Ascending aorta (tissue), 2 donors: Measurements from ENCODE around the gene FHAD1. TPM values are rescaled to one million over a fixed set of nuclear protein-coding genes. Genes with fewer than 3 reads are reported as not detected.

Experiments
- DNase-seq, 2 donors: peaks; one replicate each; pipeline ENCODE4 v3.0.0-alpha.2; 2019; ENCODE audit warnings: low spot score in 2 of 2
- H3K27ac ChIP-seq, 2 donors: fragments of 200-600 bp; sonication (generic); one replicate each; pipeline ENCODE4 v1.5.1; 2016 to 2017; ENCODE audit warnings: mild to moderate bottlenecking in 1 of 2
- H3K27me3 ChIP-seq: fragments of 200-600 bp; sonication (generic); one replicate; pipeline ENCODE4 v1.5.1; 2017
- H3K36me3 ChIP-seq, 2 donors: fragments of 200-600 bp; sonication (generic); one replicate each; pipeline ENCODE4 v1.5.1; 2016
- H3K4me1 ChIP-seq, 2 donors: fragments of 200-600 bp; sonication (generic); one replicate each; pipeline ENCODE4 v1.5.1; 2016 to 2017; ENCODE audit warnings: mild to moderate bottlenecking in 1 of 2
- H3K4me3 ChIP-seq, 2 donors: fragments of 200-600 bp; sonication (generic); one replicate each; pipeline ENCODE4 v1.5.1; 2016 to 2017; ENCODE audit warnings: mild to moderate bottlenecking in 1 of 2
- H3K9me3 ChIP-seq, 2 donors: fragments of 200-600 bp; sonication (generic); one replicate each; pipeline ENCODE4 v1.5.1; 2016
- CTCF ChIP-seq, 3 experiments: fragments of 200-600 bp in 2 of 3; fragments of 450-650 bp in 1 of 3; sonication (generic) in 2 of 3; IDR thresholded peaks; one replicate each; pipeline ENCODE4 v1.5.1; 2016 to 2019; ENCODE audit warnings: antibody characterized with exemption in 3 of 3, mild to moderate bottlenecking in 1 of 3, moderate library complexity in 1 of 3
- intact Hi-C: fragments of 100-400 bp; cut with DNase I; formaldehyde crosslinking; loops from one replicate; pipeline ENCODE4 v1.15.1; 2023
- total RNA-seq: library from RNA; depleted of rRNA; stranded (reverse); fragments of >200 nt; gene quantifications from one replicate; pipeline ENCODE4 v1.1.0, GENCODE V29; 2016

The FHAD1 gene
- total RNA-seq, 1 donor from 2014 or later: not detected

- Histone ChIP-seq H3K9me3 (peaks cover 0 to 4% of the 10 kb centered on the region in 2 donors), H3K4me3 (no peak overlapping the region), H3K27ac (no peak overlapping the region), H3K36me3 (no peaks in the 10 kb centered on the region), H3K27me3 (no peaks in the 10 kb centered on the region), H3K4me1 (no peaks in the 10 kb centered on the region)
- no peak for TF ChIP-seq CTCF (IDR thresholded peaks at IDR 0.05)
- DNase-seq: no peak
- intact Hi-C loops: no loop called here
These were observed 63.5 kb downstream of the FHAD1 start for GRCh38 chr1:15310544-15310943.

- H3K27ac ChIP-seq: no peak overlapping the region
- H3K9me3 ChIP-seq: peaks cover 0 to 4% of the 10 kb centered on the region in 2 donors
- H3K4me1 ChIP-seq: no peaks in the 10 kb centered on the region
- DNase-seq: no peak
- intact Hi-C loops: no loop called here
- no peaks in the 10 kb centered on the region for H3K27me3 ChIP-seq
- TF ChIP-seq CTCF (IDR thresholded peaks at IDR 0.05): no peak
- no peaks in the 10 kb centered on the region for H3K36me3 ChIP-seq
- H3K4me3 ChIP-seq: no peak overlapping the region
These were observed 64.2 kb downstream of the FHAD1 start for GRCh38 chr1:15311122-15311822.

- Histone ChIP-seq H3K27ac (no peak overlapping the region), H3K27me3 (no peaks in the 10 kb centered on the region), H3K4me3 (no peak overlapping the region), H3K36me3 (no peaks in the 10 kb centered on the region), H3K4me1 (no peaks in the 10 kb centered on the region), H3K9me3 (peaks cover 0 to 4% of the 10 kb centered on the region in 2 donors)
- intact Hi-C loops: no loop called here
- no peak for TF ChIP-seq CTCF (IDR thresholded peaks at IDR 0.05)
- DNase-seq: no peak
These were observed 64.9 kb downstream of the FHAD1 start for GRCh38 chr1:15311880-15312279.

GRCh38 chr1:15312626-15313411 is 65.8 kb downstream of the FHAD1 start:
- peaks cover 0 to 4% of the 10 kb centered on the region in 2 donors for H3K9me3 ChIP-seq

More at GRCh38 chr1:15312626-15313411, 65.8 kb downstream of the FHAD1 start:
- intact Hi-C loops: no loop called here
- Histone ChIP-seq H3K27me3 (no peaks in the 10 kb centered on the region), H3K4me1 (no peaks in the 10 kb centered on the region), H3K4me3 (no peak overlapping the region), H3K36me3 (no peaks in the 10 kb centered on the region), H3K27ac (no peak overlapping the region)
- no peak for TF ChIP-seq CTCF (IDR thresholded peaks at IDR 0.05)
- DNase-seq: no peak
